GM19043 (cell line): Measurements from ENCODE around the gene TMEM52.

Source experiments
- ATAC-seq: cut with Tn5 transposase; IDR thresholded peaks from one replicate; pipeline ENCODE4 v1.9.1; 2021; ENCODE audit warnings: low read depth; ENCODE audit not compliant: unreplicated experiment

The TMEM52 gene

GRCh38 chr1:1928231-1929101, 9.4 kb upstream of the TMEM52 start:
- no peak for ATAC-seq

DNA sequence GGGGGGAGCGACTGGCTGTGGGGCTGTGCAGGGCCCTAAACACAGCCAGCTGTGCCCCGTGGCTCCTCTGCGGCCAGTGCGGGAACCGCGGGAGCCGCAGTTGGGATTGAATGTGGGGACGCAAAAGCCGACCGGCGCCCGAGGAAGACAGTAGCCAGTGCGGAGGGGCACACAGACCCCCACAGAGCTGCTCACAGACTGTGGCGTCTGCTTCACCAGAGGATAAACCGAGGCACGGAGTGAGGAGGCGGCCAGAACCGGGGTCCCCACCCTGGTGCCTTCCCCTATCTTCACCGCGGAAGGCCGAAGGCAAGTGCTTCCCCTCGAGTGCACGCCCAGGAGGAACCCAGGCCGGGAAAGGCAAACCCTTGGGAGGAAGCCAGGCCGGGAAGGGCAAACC, 8.7 kb upstream of the TMEM52 start:
- ATAC-seq, result no peak

DNA sequence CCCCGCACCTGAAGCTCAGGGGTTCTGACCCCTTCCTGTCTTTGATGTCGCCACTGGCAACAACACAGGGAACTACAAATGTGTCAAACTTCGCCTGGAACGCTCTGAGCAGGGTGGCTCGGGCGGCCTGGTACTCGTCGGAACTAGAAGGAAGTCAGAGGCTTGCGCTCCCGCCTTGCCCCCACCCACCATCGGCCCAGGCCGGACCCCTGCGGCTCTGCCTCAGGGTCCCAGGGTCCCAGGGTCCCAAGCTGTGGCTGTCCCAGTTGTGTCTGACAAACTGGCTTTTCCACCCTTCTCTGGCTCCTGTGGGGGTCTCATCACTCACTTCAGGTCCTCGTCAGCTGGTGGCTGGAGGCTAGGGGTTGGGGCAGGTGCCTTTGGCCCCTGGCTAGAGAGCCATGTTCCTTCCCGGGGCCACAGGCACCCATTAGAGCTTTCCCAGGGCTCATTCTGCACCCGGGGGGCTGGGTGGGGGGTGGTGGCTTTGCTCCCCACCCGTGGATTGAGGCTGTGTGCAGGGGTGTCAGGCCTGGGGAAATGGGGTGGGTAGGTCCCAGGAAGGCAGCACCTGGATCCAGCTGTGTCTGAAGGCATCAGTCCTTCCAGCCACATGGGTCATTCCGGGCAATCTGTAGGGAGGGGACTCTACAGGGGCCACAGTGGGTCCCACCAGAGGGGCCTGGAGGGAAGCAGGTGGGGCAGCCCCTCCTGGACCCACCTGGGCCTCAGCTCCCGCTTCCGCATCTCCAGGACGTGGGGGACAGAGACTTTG, 8.0 kb upstream of the TMEM52 start:
- no peak for ATAC-seq

DNA sequence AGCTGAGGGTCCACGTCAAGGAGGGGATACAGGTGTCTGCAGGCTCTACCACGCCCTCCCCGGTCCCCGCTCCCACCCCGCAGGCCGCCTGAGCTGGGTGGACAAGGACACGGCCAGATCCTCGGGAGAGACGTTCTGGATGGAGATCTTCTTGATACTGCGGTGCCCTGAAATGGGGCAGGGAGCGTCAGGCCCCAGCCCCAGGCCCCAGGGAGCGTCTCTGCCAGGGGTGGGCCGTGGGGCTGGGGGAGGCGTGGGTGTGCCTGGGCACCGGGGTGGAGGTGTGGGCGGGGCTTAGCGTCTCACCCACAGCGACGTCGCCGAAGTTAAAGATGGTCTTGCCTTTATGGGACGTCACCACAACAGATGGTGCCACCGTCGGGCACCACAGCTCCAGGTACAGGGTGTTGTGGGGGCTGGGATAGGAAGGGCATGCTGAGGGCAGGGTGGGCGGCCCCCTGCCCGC, 7.3 kb upstream of the TMEM52 start:
- no peak for ATAC-seq

DNA sequence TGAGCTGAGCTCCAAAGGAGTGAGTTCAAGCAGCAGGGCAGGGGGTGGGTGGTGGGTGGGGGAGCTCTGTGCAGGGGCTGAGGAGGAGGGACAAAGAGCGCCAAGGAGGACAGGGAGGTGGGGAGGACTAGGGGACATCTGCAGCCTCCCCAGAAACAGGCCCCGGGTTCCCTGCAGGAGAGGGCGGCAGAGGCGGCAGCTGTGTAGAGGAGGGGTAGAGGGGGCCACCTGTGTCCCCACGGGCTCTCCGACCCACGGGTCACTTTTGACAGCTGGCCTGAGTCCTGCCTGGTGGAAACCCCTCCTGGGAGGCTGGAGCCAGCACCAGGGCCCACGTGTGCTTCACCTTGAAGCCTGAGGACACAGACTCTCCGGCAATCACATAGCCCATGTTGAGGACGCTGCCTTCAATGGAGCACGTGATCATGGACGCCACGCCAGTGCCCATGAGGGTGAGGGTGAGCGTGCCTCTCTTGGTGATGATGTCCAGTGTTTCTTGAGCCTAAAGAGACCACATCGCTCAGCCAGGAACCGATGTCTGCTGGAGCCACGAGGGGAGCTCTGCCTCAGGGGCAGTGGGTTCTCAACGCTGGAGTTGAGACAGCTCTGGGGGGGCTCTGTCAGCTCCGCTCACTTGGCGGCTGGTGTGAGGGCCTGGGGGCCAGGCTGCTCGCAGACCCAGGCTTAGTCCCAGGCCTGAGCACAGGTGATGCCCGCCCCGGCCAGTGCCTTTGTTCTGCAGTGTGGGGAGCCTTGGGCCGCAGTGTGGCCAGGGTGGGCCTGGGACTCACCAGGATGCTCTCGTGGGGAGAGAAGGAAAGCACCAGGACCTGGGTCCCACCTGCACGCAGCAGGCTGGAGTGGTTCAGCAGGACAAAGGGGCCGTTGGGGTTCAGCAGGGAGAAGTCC, 6.6 kb upstream of the TMEM52 start:
- no peak for ATAC-seq

- ATAC-seq, result no peak
Measured at GRCh38 chr1:1924849-1925248, 5.8 kb upstream of the TMEM52 start.

DNA sequence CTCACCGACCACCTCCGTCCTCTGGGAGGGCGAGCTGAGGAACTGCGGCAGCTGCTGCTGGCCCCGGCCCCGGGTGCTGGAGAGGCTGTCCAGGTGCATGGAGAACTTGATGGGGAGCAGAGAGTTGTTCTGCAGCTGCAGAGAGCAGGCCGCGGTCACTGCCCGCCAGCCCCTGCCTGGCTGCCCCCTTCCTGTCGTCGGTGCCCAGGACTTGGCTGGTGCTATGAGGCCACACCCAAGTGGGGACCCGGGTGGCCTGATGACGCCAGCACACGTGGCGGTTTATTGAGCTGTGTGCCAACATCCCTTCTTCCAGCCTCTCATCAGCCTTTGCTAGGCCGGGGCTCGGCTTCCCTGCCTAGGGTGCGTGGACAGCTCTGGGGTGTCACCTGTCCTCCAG, 5.3 kb upstream of the TMEM52 start:
- no peak for ATAC-seq

DNA sequence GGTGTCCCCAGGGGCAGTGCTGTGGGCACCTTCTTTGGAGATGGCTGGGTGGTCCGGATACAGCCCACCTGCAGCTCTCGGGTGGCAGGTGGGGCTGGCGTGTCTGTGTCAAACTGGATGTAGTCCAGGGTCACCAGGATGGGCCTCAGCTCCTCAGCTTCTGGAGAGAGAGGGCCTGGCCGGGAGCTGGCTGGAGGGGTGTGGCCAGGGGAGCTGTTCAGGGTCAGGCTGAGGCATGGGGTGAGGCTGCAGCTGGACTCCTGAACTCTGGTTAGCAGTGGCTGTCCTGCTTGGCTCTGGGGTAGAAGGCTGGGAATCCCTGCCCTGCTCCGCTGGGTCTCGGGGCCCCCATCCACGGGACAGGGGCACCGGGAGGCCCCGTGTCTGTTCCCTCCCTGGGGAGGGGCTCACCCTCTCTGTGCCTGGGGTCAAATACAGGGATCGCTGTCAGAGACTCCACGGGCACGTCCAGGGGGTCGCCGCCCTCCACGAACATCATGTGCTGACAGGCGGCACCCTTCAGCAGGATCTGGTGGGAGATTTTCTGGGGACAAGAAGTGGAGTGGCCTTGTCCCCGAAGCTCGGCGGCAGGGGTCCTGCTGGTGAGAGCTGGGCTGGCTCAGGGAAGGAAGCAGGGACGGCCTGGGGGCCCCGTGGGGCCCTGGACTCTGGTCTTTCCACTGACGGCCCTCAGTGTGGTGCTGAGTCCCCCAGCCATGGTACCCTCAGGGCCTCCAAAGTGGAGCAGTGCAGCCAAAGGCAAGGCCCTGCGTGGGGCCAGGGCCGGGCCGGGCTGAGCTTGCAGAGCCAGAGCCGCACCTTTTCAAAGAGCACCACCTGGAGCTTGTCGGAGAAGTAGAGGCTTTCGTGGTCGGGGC, 4.1 kb upstream of the TMEM52 start:
- ATAC-seq, result no peak

GRCh38 chr1:1922702-1922955, 3.5 kb upstream of the TMEM52 start:
- ATAC-seq, result no peak

GRCh38 chr1:1921901-1922701, 3.0 kb upstream of the TMEM52 start:
- no peak for ATAC-seq

DNA sequence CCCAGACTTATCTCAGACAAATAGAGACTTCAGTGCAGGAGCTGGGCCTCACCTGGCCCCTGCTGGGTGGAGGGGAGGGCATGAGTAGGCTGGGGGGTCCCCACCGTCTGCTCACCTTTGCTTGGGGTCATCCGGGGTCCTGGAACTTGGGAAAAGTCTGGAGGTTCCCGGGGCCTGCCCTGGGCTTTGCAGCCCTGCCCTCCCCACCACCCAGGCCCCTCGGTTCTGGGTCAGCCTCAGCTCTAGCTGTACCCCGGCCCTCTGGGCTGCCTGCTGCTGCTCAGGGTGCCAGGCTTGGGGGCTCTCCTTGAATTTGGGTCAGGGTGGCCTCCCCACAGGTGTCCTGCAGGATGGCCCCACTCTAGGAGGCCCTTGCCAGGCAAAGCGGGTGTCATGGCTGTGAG, 2.4 kb upstream of the TMEM52 start:
- no peak for ATAC-seq

DNA sequence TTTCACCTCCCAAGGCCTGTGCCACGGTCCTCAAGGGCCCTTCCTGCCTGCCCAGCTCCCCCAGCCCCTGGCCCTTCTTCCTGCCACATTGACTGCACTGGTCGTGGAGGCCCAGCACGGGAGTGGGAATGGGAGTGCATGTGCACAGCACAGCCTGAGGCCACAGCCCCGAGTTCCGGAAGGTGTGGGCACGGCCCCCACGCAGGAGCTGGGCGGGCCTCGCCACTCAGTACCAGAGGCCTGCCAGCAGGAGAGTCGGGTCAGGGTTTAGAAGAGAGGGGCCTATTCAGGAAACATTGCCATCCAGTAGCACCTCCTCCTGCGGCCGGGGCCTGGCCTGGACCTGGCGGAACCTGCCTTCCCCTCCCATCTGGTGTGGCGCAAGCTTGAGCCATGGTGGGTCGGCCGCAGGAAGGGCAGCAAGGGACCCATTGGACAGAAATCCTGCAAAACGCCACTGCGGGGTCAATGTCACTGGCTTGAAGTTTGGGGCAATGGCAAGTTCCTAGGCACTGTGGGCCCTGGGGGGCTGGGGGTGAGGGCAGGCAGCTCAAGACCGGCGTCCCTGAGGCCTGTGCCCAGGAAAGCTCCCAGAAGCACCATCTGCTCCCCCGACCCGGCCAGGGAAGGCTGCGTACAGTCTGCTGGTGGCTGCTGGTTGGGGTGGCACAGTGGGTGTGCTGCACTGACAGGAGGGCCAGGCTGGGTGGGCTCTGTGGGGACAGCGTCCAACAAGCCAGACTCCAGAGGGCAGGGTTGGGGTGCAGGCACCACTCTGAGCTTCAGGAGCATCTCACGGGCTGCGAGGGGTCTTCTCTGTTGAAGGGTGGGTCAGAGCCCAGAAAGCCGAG, 1.8 kb upstream of the TMEM52 start:
- no peak for ATAC-seq

- no peak for ATAC-seq
Measured at GRCh38 chr1:1920057-1920607, 1.1 kb upstream of the TMEM52 start.

GRCh38 chr1:1919304-1920056, 401 bp upstream of the TMEM52 start:
- peak; percentile 82 for ATAC-seq

- no peak for ATAC-seq
Measured at GRCh38 chr1:1917995-1918900, 831 bp downstream of the TMEM52 start.

DNA sequence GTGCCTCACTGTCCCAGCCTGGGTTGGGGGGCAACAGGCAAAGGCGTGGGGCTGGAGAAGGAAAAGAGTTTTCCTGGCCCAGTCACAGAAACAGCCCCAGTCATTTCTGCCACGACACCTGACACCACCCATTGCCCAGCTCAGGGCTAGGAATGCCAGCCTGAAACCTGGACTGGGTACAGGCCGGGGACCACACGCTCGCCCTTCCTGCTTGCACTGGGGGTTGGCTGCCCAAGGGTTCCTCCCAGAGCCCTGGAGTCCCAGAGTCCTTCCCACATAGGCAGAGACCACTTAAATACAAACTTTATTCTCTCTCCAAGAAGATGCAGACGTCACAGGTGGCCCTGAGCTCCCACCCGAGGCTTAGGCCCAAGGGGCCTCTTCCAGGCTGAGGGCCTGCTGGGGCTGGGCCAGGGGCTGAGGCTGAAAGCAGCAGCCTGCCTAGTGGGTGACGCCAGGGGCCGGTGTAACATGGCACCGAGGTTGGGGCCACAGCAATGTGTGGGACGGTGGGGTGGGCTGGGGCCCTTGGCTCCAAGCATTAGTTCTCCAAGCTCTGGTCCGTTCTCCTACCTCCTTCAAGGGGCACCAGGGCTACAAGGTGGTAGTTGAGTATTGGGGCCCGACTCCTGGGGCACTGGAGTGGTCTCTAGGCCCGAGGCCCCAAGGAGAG, 1.6 kb downstream of the TMEM52 start:
- ATAC-seq, result no peak
